ENCODE data around the gene IDE. TPM values are rescaled to one million over a fixed set of nuclear protein-coding genes. Genes with fewer than 3 reads are reported as not detected.

The IDE gene
- total RNA-seq, 1 donor from 2014 or later, result 41.6 TPM

DNA sequence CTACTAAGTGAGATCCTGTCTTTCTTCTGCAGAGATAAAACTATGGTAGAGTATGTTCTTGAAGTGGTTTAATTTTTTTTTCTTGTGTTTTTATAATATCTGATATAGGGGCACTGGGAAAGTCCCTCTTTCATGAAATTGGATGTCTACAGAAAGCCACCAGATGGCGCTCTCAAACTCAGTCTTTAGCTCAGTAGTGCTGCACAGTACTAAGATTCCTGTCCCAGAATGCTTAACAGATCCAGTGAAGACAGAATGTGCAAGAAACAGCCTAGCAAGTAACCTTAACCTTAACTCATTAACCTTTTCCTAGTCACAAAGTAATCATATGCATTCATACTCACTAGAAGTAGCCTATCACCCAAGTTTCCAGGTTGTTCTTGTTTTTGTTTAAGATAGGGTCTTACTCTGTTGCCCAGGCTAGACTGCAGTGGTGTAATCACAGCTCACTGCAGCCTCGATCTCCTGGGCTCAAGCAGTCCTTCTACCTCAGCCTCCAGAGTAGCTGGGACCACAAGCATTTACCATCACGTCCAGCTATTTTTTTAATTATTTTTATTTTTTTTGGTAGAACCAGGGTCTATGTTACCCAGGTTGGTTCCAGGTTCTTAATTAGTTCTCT is 56.7 kb downstream of the IDE start:
- TF ChIP-seq, protein P1, sequence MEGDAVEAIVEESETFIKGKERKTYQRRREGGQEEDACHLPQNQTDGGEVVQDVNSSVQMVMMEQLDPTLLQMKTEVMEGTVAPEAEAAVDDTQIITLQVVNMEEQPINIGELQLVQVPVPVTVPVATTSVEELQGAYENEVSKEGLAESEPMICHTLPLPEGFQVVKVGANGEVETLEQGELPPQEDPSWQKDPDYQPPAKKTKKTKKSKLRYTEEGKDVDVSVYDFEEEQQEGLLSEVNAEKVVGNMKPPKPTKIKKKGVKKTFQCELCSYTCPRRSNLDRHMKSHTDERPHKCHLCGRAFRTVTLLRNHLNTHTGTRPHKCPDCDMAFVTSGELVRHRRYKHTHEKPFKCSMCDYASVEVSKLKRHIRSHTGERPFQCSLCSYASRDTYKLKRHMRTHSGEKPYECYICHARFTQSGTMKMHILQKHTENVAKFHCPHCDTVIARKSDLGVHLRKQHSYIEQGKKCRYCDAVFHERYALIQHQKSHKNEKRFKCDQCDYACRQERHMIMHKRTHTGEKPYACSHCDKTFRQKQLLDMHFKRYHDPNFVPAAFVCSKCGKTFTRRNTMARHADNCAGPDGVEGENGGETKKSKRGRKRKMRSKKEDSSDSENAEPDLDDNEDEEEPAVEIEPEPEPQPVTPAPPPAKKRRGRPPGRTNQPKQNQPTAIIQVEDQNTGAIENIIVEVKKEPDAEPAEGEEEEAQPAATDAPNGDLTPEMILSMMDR (IDR thresholded peaks at IDR 0.05; ENCODE audit: unreplicated experiment), result peak; percentile 71
- Mint-ChIP-seq H3K27me3 (ENCODE audit: unreplicated experiment) (no peaks in the 10 kb centered on the region), H3K4me3 (ENCODE audit: unreplicated experiment) (no peak overlapping the region), H3K27ac (ENCODE audit: unreplicated experiment) (no peak overlapping the region), H3K36me3 (ENCODE audit: low read depth, unreplicated experiment) (peaks cover 5% of the 10 kb centered on the region), H3K9me3 (ENCODE audit: unreplicated experiment) (no peaks in the 10 kb centered on the region), H3K4me1 (ENCODE audit: unreplicated experiment) (peaks cover 1% of the 10 kb centered on the region)
- peak; percentile 60 for DNase-seq (ENCODE audit: low spot score)

DNA sequence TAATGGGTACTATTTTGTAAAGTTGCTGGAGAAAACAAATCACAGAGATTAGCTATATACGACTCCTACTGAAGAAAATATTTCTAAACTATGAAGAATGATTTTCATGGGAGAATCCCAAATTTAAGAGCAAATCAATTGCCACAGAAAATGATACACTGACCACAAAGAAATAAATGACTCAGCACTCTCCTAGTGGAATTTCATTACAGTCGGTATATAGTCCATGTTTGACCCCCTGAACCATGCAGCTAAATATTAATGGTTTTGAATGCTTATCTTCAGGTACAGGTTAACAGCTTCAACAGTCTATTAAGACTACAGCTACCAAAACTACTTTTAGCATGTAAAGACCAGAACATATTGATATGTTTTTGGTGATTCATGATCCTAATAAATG is 65.0 kb downstream of the IDE start:
- Mint-ChIP-seq H3K27ac (ENCODE audit: unreplicated experiment) (no peak overlapping the region), H3K4me1 (ENCODE audit: unreplicated experiment) (peaks cover 5% of the 10 kb centered on the region), H3K4me3 (ENCODE audit: unreplicated experiment) (no peak overlapping the region), H3K27me3 (ENCODE audit: unreplicated experiment) (no peaks in the 10 kb centered on the region), H3K9me3 (ENCODE audit: unreplicated experiment) (no peaks in the 10 kb centered on the region), H3K36me3 (ENCODE audit: low read depth, unreplicated experiment) (peaks cover 13% of the 10 kb centered on the region)
- TF ChIP-seq, protein P1 (IDR thresholded peaks at IDR 0.05; ENCODE audit: unreplicated experiment), result no peak
- no peak for DNase-seq (ENCODE audit: low spot score)

DNA sequence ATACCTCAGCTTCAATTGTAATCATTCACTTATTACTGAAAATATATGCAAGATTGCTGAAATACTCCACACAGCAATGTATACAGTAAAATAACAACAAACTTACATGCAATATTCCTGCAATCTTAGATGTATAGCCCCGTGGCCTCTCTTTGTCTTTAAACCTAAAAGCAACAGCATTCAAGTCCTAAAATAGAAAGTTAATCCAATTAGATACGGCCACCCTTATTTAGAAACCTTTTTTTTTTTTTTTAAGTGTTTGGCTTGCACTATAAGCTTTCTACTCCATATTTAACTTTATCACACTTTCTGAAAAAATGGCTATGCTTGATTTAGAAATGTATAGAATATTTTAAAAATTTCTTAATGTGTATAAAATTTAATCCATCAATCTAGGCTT is 67.6 kb downstream of the IDE start:
- H3K27ac Mint-ChIP-seq (ENCODE audit: unreplicated experiment), result no peak overlapping the region
- no peak for DNase-seq (ENCODE audit: low spot score)
- no peaks in the 10 kb centered on the region for H3K9me3 Mint-ChIP-seq (ENCODE audit: unreplicated experiment)
- H3K4me3 Mint-ChIP-seq (ENCODE audit: unreplicated experiment), result no peak overlapping the region
- H3K36me3 Mint-ChIP-seq (ENCODE audit: low read depth, unreplicated experiment), result peaks cover 13% of the 10 kb centered on the region
- TF ChIP-seq, protein P1 (IDR thresholded peaks at IDR 0.05; ENCODE audit: unreplicated experiment), result no peak
- H3K4me1 Mint-ChIP-seq (ENCODE audit: unreplicated experiment), result no peaks in the 10 kb centered on the region
- no peaks in the 10 kb centered on the region for H3K27me3 Mint-ChIP-seq (ENCODE audit: unreplicated experiment)

GRCh38 chr10:92505044-92505443 is 68.8 kb downstream of the IDE start:
- H3K4me3 Mint-ChIP-seq (ENCODE audit: unreplicated experiment), result no peak overlapping the region
- no peak overlapping the region for H3K27ac Mint-ChIP-seq (ENCODE audit: unreplicated experiment)
- no peaks in the 10 kb centered on the region for H3K27me3 Mint-ChIP-seq (ENCODE audit: unreplicated experiment)
- TF ChIP-seq, protein P1 (IDR thresholded peaks at IDR 0.05; ENCODE audit: unreplicated experiment), result no peak
- no peaks in the 10 kb centered on the region for H3K9me3 Mint-ChIP-seq (ENCODE audit: unreplicated experiment)
- DNase-seq (ENCODE audit: low spot score), result no peak
- H3K4me1 Mint-ChIP-seq (ENCODE audit: unreplicated experiment), result no peaks in the 10 kb centered on the region
- H3K36me3 Mint-ChIP-seq (ENCODE audit: low read depth, unreplicated experiment), result peaks cover 13% of the 10 kb centered on the region

DNA sequence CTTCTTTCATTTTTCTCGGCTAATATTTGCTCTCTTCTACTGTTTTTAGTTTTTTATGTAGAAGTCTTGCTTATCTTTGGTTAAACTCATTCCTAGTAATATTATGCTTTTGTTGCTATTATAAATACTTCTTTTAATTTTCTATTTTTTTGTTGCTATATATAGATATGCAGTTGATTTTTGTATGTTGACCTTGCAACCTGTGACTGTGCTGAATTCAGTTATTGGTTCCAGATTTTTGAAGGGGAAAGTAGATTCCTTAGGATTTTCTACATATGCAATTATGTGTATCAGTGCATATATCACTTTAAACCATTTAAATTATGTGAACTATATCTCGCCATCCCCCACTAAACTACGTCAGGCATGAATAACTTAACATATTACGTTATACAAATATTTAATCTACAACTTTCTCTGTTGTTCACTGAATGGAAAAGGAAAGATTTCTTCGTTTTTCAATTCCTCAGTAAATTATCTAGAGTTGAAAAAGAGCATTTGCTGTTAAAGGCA is 71.5 kb downstream of the IDE start:
- DNase-seq (ENCODE audit: low spot score), result no peak
- no peaks in the 10 kb centered on the region for H3K36me3 Mint-ChIP-seq (ENCODE audit: low read depth, unreplicated experiment)
- H3K27me3 Mint-ChIP-seq (ENCODE audit: unreplicated experiment), result no peaks in the 10 kb centered on the region
- H3K4me3 Mint-ChIP-seq (ENCODE audit: unreplicated experiment), result no peak overlapping the region
- TF ChIP-seq, protein P1 (IDR thresholded peaks at IDR 0.05; ENCODE audit: unreplicated experiment), result no peak
- H3K27ac Mint-ChIP-seq (ENCODE audit: unreplicated experiment), result no peak overlapping the region
- no peaks in the 10 kb centered on the region for H3K4me1 Mint-ChIP-seq (ENCODE audit: unreplicated experiment)
- H3K9me3 Mint-ChIP-seq (ENCODE audit: unreplicated experiment), result no peaks in the 10 kb centered on the region
